GM19397 (cell line): ENCODE results near the gene GCNA.
A peak's percentile ranks its signal among the peaks of the same experiment; 100 is the strongest.

Experiments used
- ATAC-seq: cut with Tn5 transposase; IDR thresholded peaks from one replicate; pipeline ENCODE4 v1.9.1; 2021; ENCODE audit warnings: mild to moderate bottlenecking, moderate library complexity; ENCODE audit not compliant: unreplicated experiment

Gene GCNA

GRCh38 chrX:71578253-71579135 lies at the start of gene GCNA:
GCNA (plus strand) TSS chrX:71578437; CDS start chrX:71580822, 2,385 bp downstream.
- no peak for ATAC-seq

- ATAC-seq, result peak; percentile 18
Observed at GRCh38 chrX:71532078-71532752, 46.0 kb upstream of the GCNA start.

- ATAC-seq, result peak; percentile 88
Observed at GRCh38 chrX:71532753-71533425, 45.3 kb upstream of the GCNA start, which contains the start of gene OGT. OGT (plus strand) TSS chrX:71533104; CDS start chrX:71533300, 196 bp downstream.

GRCh38 chrX:71533516-71533850 lies 44.8 kb upstream of the GCNA start:
- ATAC-seq, result no peak

- ATAC-seq, result no peak
Observed at GRCh38 chrX:71533851-71534561, 44.2 kb upstream of the GCNA start.

GRCh38 chrX:71534773-71535544 lies 43.3 kb upstream of the GCNA start:
- no peak for ATAC-seq

- ATAC-seq, result no peak
Observed at GRCh38 chrX:71536285-71536684, 42.0 kb upstream of the GCNA start.

- ATAC-seq, result no peak
Observed at GRCh38 chrX:71537743-71538142, 40.5 kb upstream of the GCNA start.

GRCh38 chrX:71540801-71541200 lies 37.4 kb upstream of the GCNA start:
- ATAC-seq, result peak; percentile 20

GRCh38 chrX:71541210-71542022 lies 36.8 kb upstream of the GCNA start:
- peak; percentile 75 for ATAC-seq

- ATAC-seq, result no peak
Observed at GRCh38 chrX:71542411-71542810, 35.8 kb upstream of the GCNA start.

GRCh38 chrX:71542825-71543224 lies 35.4 kb upstream of the GCNA start:
- ATAC-seq, result no peak

GRCh38 chrX:71543316-71543715 lies 34.9 kb upstream of the GCNA start:
- ATAC-seq, result no peak

GRCh38 chrX:71545364-71545763 lies 32.9 kb upstream of the GCNA start:
- no peak for ATAC-seq

- no peak for ATAC-seq
Observed at GRCh38 chrX:71546879-71547278, 31.4 kb upstream of the GCNA start.

GRCh38 chrX:71547339-71547738 lies 30.9 kb upstream of the GCNA start:
- no peak for ATAC-seq

- ATAC-seq, result no peak
Observed at GRCh38 chrX:71549986-71550385, 28.3 kb upstream of the GCNA start.

- ATAC-seq, result no peak
Observed at GRCh38 chrX:71550578-71550977, 27.7 kb upstream of the GCNA start.

GRCh38 chrX:71556036-71556435 lies 22.2 kb upstream of the GCNA start:
- no peak for ATAC-seq
